Bronchial epithelial cell (primary cell): ENCODE data around the gene TGFB2. TPM values are rescaled to one million over a fixed set of nuclear protein-coding genes. Genes with fewer than 3 reads are reported as not detected.

Source experiments
- DNase-seq: peaks from one replicate; pipeline ENCODE4 v3.0.0-alpha.2; 2010; ENCODE audit warnings: low read depth
- FAIRE-seq: peaks from 2 replicates; lab custom pipeline; 2011; peaks lifted over from hg19 to GRCh38; lab: Jason Lieb, UNC
- H3K27me3 ChIP-seq: 2 replicates; pipeline ENCODE4 v1.5.1; 2011; ENCODE audit warnings: low read length; ENCODE audit not compliant: control insufficient read depth, insufficient read depth
- H3K36me3 ChIP-seq: 2 replicates; pipeline ENCODE4 v1.5.1; 2011; ENCODE audit warnings: low read length; ENCODE audit not compliant: control insufficient read depth, insufficient read depth
- H3K4me3 ChIP-seq: 2 replicates; pipeline ENCODE4 v1.5.1; 2011; ENCODE audit warnings: mild to moderate bottlenecking, low read depth, low read length, control low read depth
- CTCF ChIP-seq: IDR thresholded peaks from 2 replicates; pipeline ENCODE4 v1.5.1; 2011; ENCODE audit warnings: mild to moderate bottlenecking, moderate library complexity, low read length, control low read depth, inconsistent platforms; ENCODE audit not compliant: insufficient read depth, severe bottlenecking
- total RNA-seq: library from RNA; depleted of rRNA; stranded (reverse); fragments of >200 nt; gene quantifications from 2 replicates; pipeline ENCODE4 v1.2.1, GENCODE V29; 2014

The TGFB2 gene
- total RNA-seq, 1 donor from 2014 or later, result 6.1 TPM

- FAIRE-seq, result no peak
- TF ChIP-seq CTCF, result no peak
- H3K27me3 ChIP-seq, result no peaks in the 10 kb centered on the region
- H3K36me3 ChIP-seq, result no peaks in the 10 kb centered on the region
- DNase-seq, result peak; percentile 94
- no peak overlapping the region for H3K4me3 ChIP-seq
These were observed 80.7 kb downstream of the TGFB2 start for GRCh38 chr1:218425647-218426342.

GRCh38 chr1:218426343-218426657 is 81.2 kb downstream of the TGFB2 start:
- no peaks in the 10 kb centered on the region for H3K27me3 ChIP-seq
- DNase-seq (peak; percentile 81), FAIRE-seq (no peak)
- TF ChIP-seq CTCF, result no peak
- no peak overlapping the region for H3K4me3 ChIP-seq
- no peaks in the 10 kb centered on the region for H3K36me3 ChIP-seq

- FAIRE-seq (no peak), DNase-seq (no peak)
- TF ChIP-seq CTCF, result no peak
- no peak overlapping the region for H3K4me3 ChIP-seq
- no peaks in the 10 kb centered on the region for H3K36me3 ChIP-seq
- no peaks in the 10 kb centered on the region for H3K27me3 ChIP-seq
These were observed 84.2 kb downstream of the TGFB2 start for GRCh38 chr1:218429301-218429700.

GRCh38 chr1:218430346-218430745 is 85.2 kb downstream of the TGFB2 start:
- H3K27me3 ChIP-seq, result no peaks in the 10 kb centered on the region
- H3K36me3 ChIP-seq, result no peaks in the 10 kb centered on the region
- TF ChIP-seq CTCF, result no peak
- no peak for FAIRE-seq
- no peak overlapping the region for H3K4me3 ChIP-seq
- DNase-seq, result no peak

GRCh38 chr1:218430822-218431221 is 85.7 kb downstream of the TGFB2 start:
- Histone ChIP-seq H3K36me3 (no peaks in the 10 kb centered on the region), H3K4me3 (no peak overlapping the region), H3K27me3 (no peaks in the 10 kb centered on the region)
- no peak for TF ChIP-seq CTCF
- DNase-seq (no peak), FAIRE-seq (no peak)

GRCh38 chr1:218431476-218431875 is 86.3 kb downstream of the TGFB2 start:
- Histone ChIP-seq H3K4me3 (no peak overlapping the region), H3K36me3 (no peaks in the 10 kb centered on the region), H3K27me3 (no peaks in the 10 kb centered on the region)
- FAIRE-seq (no peak), DNase-seq (no peak)
- TF ChIP-seq CTCF, result no peak
